Measurements from ENCODE around the gene SIK2. TPM values are rescaled to one million over a fixed set of nuclear protein-coding genes. Genes with fewer than 3 reads are reported as not detected.
A peak's percentile ranks its signal among the peaks of the same experiment; 100 is the strongest.

Gene SIK2
- total and polyA plus RNA-seq, 9 of the 15 experiments (the other 6 are each of a cell fraction or from before 2014, with no cell fraction given), result 0.74 to 11.6 (median 3.8) TPM

- TF ChIP-seq, protein P1, sequence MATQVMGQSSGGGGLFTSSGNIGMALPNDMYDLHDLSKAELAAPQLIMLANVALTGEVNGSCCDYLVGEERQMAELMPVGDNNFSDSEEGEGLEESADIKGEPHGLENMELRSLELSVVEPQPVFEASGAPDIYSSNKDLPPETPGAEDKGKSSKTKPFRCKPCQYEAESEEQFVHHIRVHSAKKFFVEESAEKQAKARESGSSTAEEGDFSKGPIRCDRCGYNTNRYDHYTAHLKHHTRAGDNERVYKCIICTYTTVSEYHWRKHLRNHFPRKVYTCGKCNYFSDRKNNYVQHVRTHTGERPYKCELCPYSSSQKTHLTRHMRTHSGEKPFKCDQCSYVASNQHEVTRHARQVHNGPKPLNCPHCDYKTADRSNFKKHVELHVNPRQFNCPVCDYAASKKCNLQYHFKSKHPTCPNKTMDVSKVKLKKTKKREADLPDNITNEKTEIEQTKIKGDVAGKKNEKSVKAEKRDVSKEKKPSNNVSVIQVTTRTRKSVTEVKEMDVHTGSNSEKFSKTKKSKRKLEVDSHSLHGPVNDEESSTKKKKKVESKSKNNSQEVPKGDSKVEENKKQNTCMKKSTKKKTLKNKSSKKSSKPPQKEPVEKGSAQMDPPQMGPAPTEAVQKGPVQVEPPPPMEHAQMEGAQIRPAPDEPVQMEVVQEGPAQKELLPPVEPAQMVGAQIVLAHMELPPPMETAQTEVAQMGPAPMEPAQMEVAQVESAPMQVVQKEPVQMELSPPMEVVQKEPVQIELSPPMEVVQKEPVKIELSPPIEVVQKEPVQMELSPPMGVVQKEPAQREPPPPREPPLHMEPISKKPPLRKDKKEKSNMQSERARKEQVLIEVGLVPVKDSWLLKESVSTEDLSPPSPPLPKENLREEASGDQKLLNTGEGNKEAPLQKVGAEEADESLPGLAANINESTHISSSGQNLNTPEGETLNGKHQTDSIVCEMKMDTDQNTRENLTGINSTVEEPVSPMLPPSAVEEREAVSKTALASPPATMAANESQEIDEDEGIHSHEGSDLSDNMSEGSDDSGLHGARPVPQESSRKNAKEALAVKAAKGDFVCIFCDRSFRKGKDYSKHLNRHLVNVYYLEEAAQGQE (IDR thresholded peaks at IDR 0.05; ENCODE audit: borderline replicate concordance), result peak; percentile 98
- TF ChIP-seq, protein P1 (CRISPR knock-in tag; IDR thresholded peaks at IDR 0.05; ENCODE audit: low read depth), result peak; percentile 88
- peak in 1 of 2 experiments; percentile 86 for TF ChIP-seq AFF1 (IDR thresholded peaks at IDR 0.05; ENCODE audit: low read depth in 1 of 2, partially characterized antibody in 2 of 2)
- no peak for TF ChIP-seq DNMT1 (IDR thresholded peaks at IDR 0.05)
- no peak for TF ChIP-seq ZNF146 (CRISPR knock-in tag; IDR thresholded peaks at IDR 0.05; ENCODE audit: unreplicated experiment)
- TF ChIP-seq, protein P2, sequence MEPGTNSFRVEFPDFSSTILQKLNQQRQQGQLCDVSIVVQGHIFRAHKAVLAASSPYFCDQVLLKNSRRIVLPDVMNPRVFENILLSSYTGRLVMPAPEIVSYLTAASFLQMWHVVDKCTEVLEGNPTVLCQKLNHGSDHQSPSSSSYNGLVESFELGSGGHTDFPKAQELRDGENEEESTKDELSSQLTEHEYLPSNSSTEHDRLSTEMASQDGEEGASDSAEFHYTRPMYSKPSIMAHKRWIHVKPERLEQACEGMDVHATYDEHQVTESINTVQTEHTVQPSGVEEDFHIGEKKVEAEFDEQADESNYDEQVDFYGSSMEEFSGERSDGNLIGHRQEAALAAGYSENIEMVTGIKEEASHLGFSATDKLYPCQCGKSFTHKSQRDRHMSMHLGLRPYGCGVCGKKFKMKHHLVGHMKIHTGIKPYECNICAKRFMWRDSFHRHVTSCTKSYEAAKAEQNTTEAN (CRISPR knock-in tag; IDR thresholded peaks at IDR 0.05), result no peak
- TF ChIP-seq POLR2H (tag; IDR thresholded peaks at IDR 0.05; ENCODE audit: low read depth), result no peak
- TF ChIP-seq, protein P3, sequence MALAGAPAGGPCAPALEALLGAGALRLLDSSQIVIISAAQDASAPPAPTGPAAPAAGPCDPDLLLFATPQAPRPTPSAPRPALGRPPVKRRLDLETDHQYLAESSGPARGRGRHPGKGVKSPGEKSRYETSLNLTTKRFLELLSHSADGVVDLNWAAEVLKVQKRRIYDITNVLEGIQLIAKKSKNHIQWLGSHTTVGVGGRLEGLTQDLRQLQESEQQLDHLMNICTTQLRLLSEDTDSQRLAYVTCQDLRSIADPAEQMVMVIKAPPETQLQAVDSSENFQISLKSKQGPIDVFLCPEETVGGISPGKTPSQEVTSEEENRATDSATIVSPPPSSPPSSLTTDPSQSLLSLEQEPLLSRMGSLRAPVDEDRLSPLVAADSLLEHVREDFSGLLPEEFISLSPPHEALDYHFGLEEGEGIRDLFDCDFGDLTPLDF (CRISPR knock-in tag; IDR thresholded peaks at IDR 0.05), result no peak
- no peak for TF ChIP-seq SMARCB1 (IDR thresholded peaks at IDR 0.05; ENCODE audit: insufficient read length, low read depth)
- TF ChIP-seq ZNF12 (CRISPR knock-in tag; IDR thresholded peaks at IDR 0.05), result no peak
- peak; percentile 92 for TF ChIP-seq MIER1 (IDR thresholded peaks at IDR 0.05; ENCODE audit: low read depth)
Measured at GRCh38 chr11:111665777-111666176, 63.5 kb downstream of the SIK2 start (continued).
